ENCODE results near the gene DLGAP1.

DLGAP1 gene

GRCh38 chr18:3804336-3804735 is 650.8 kb downstream of the DLGAP1 start:
- DNase-seq = no peak

GRCh38 chr18:3803350-3803749 is 651.8 kb downstream of the DLGAP1 start:
- no peak for DNase-seq

GRCh38 chr18:3799515-3799914 is 655.6 kb downstream of the DLGAP1 start:
- DNase-seq = no peak

GRCh38 chr18:3798032-3798431 is 657.1 kb downstream of the DLGAP1 start:
- DNase-seq = no peak

- DNase-seq = no peak
Measured at GRCh38 chr18:3796434-3796833, 658.7 kb downstream of the DLGAP1 start.

- DNase-seq = no peak
Measured at GRCh38 chr18:3794537-3795348, 660.4 kb downstream of the DLGAP1 start.

- no peak for DNase-seq
Measured at GRCh38 chr18:3793545-3793944, 661.6 kb downstream of the DLGAP1 start.

GRCh38 chr18:3793111-3793510 is 662.0 kb downstream of the DLGAP1 start:
- no peak for DNase-seq

GRCh38 chr18:3792711-3793110 is 662.4 kb downstream of the DLGAP1 start:
- no peak for DNase-seq

GRCh38 chr18:3791238-3791637 is 663.9 kb downstream of the DLGAP1 start:
- no peak for DNase-seq

- DNase-seq = peak; percentile 90
Measured at GRCh38 chr18:3790703-3791102, 664.4 kb downstream of the DLGAP1 start.

- DNase-seq = no peak
Measured at GRCh38 chr18:3789525-3789924, 665.6 kb downstream of the DLGAP1 start.

- DNase-seq = no peak
Measured at GRCh38 chr18:3784949-3785348, 670.2 kb downstream of the DLGAP1 start.

GRCh38 chr18:3782901-3783300 is 672.2 kb downstream of the DLGAP1 start:
- DNase-seq = no peak

- no peak for DNase-seq
Measured at GRCh38 chr18:3777719-3778118, 677.4 kb downstream of the DLGAP1 start.

GRCh38 chr18:3777122-3777521 is 678.0 kb downstream of the DLGAP1 start:
- DNase-seq = no peak

- no peak for DNase-seq
Measured at GRCh38 chr18:3775996-3776395, 679.1 kb downstream of the DLGAP1 start.

- no peak for DNase-seq
Measured at GRCh38 chr18:3773303-3773702, 681.8 kb downstream of the DLGAP1 start.

- DNase-seq = peak; percentile 85
Measured at GRCh38 chr18:3771121-3771971, 683.8 kb downstream of the DLGAP1 start.

- no peak for DNase-seq
Measured at GRCh38 chr18:3761266-3761665, 693.8 kb downstream of the DLGAP1 start.

GRCh38 chr18:3760741-3761140 is 694.4 kb downstream of the DLGAP1 start:
- peak; percentile 70 for DNase-seq

- DNase-seq = no peak
Measured at GRCh38 chr18:3759099-3759498, 696.0 kb downstream of the DLGAP1 start.

- DNase-seq = no peak
Measured at GRCh38 chr18:3758531-3758930, 696.6 kb downstream of the DLGAP1 start.

GRCh38 chr18:3757361-3757760 is 697.7 kb downstream of the DLGAP1 start:
- no peak for DNase-seq
